Activated naive CD8-positive, alpha-beta T cell treated with anti-CD3 and anti-CD28 coated beads, Interleukin-2, amount 10 ng/mL, durations not matched to agents 7 days and 5 days (primary cell): ENCODE measurements around the gene LY86. TPM values are rescaled to one million over a fixed set of nuclear protein-coding genes. Genes with fewer than 3 reads are reported as not detected.

Experiments
- ATAC-seq: fragments of 150-1000 bp; cut with Tn5 transposase; one replicate; pipeline ENCODE4 v1.10.0; 2021; ENCODE audit warnings: low read depth, moderate library complexity
- POLR2A ChIA-PET: fragments of 350-600 bp; sonication (Branson Sonifier 250); formaldehyde crosslinking; loops from one replicate; lab custom pipeline; 2021; ENCODE audit warnings: antibody characterized with exemption; lab: Charles Lee
- DNase-seq: peaks from one replicate; pipeline ENCODE4 v3.0.0; 2021
- H3K27ac Mint-ChIP-seq: one replicate; pipeline ENCODE4 v1.8.0; 2022; ENCODE audit warnings: mild to moderate bottlenecking, mixed read lengths
- H3K27me3 Mint-ChIP-seq: one replicate; pipeline ENCODE4 v1.8.0; 2022; ENCODE audit warnings: mild to moderate bottlenecking, moderate library complexity, mixed read lengths
- H3K36me3 Mint-ChIP-seq: one replicate; pipeline ENCODE4 v1.8.0; 2021; ENCODE audit warnings: mild to moderate bottlenecking, mixed read lengths
- H3K4me1 Mint-ChIP-seq: one replicate; pipeline ENCODE4 v1.8.0; 2021; ENCODE audit warnings: mixed read lengths
- H3K4me3 Mint-ChIP-seq: one replicate; pipeline ENCODE4 v1.8.0; 2022; ENCODE audit warnings: mild to moderate bottlenecking, moderate library complexity, mixed read lengths
- H3K9me3 Mint-ChIP-seq: one replicate; pipeline ENCODE4 v1.8.0; 2021; ENCODE audit warnings: mixed read lengths
- total RNA-seq, 2 experiments: library from RNA; stranded (reverse); gene quantifications; one replicate each; pipeline ENCODE4 v1.2.3, GENCODE V29; 2021

LY86 gene
- total RNA-seq, 2 experiments from 2014 or later, result 5.5 to 5.7 TPM

GRCh38 chr6:6559994-6560570 lies 28.4 kb upstream of the LY86 start:
- ATAC-seq (no peak), DNase-seq (no peak)
- H3K27ac Mint-ChIP-seq, result no peak overlapping the region
- POLR2A ChIA-PET, result no interaction called here
- H3K4me1 Mint-ChIP-seq, result peaks cover 46% of the 10 kb centered on the region
- peaks cover 5% of the 10 kb centered on the region for H3K27me3 Mint-ChIP-seq
- peaks cover 21% of the 10 kb centered on the region for H3K36me3 Mint-ChIP-seq
- no peak overlapping the region for H3K4me3 Mint-ChIP-seq
- peaks cover 12% of the 10 kb centered on the region for H3K9me3 Mint-ChIP-seq

GRCh38 chr6:6560909-6561308 lies 27.6 kb upstream of the LY86 start:
- peaks cover 23% of the 10 kb centered on the region for H3K36me3 Mint-ChIP-seq
- peaks cover 12% of the 10 kb centered on the region for H3K9me3 Mint-ChIP-seq
- ATAC-seq (no peak), DNase-seq (no peak)
- peak overlapping the region; percentile 12 for H3K27ac Mint-ChIP-seq
- POLR2A ChIA-PET, result no interaction called here
- peaks cover 2% of the 10 kb centered on the region for H3K27me3 Mint-ChIP-seq
- no peak overlapping the region for H3K4me3 Mint-ChIP-seq
- H3K4me1 Mint-ChIP-seq, result peaks cover 42% of the 10 kb centered on the region

- ATAC-seq (no peak), DNase-seq (no peak)
- Mint-ChIP-seq H3K27me3 (no peaks in the 10 kb centered on the region), H3K27ac (peak overlapping the region; percentile 3), H3K36me3 (peaks cover 23% of the 10 kb centered on the region), H3K4me3 (no peak overlapping the region), H3K4me1 (peaks cover 21% of the 10 kb centered on the region), H3K9me3 (peaks cover 12% of the 10 kb centered on the region)
- POLR2A ChIA-PET, result interaction anchor here (0.8 kb wide), 1 partner anchor 95 kb away, joined by 3 read pairs; no protein-coding TSS in a partner anchor
Observed at GRCh38 chr6:6564154-6564553, 24.4 kb upstream of the LY86 start.

- Mint-ChIP-seq H3K36me3 (peaks cover 23% of the 10 kb centered on the region), H3K9me3 (peaks cover 12% of the 10 kb centered on the region), H3K4me3 (no peak overlapping the region), H3K4me1 (peaks cover 17% of the 10 kb centered on the region), H3K27me3 (peaks cover 3% of the 10 kb centered on the region), H3K27ac (no peak overlapping the region)
- no peak for ATAC-seq
- POLR2A ChIA-PET, result no interaction called here
- no peak for DNase-seq
Observed at GRCh38 chr6:6565069-6565468, 23.5 kb upstream of the LY86 start.

GRCh38 chr6:6565488-6565887 lies 23.0 kb upstream of the LY86 start:
- POLR2A ChIA-PET, result no interaction called here

GRCh38 chr6:6566766-6567165 lies 21.8 kb upstream of the LY86 start:
- Mint-ChIP-seq H3K27ac (no peak overlapping the region), H3K4me3 (no peak overlapping the region), H3K4me1 (peaks cover 8% of the 10 kb centered on the region), H3K36me3 (peaks cover 25% of the 10 kb centered on the region), H3K27me3 (peaks cover 3% of the 10 kb centered on the region), H3K9me3 (peaks cover 17% of the 10 kb centered on the region)
- ATAC-seq, result no peak
- POLR2A ChIA-PET, result no interaction called here
- DNase-seq, result no peak

More at GRCh38 chr6:6565488-6565887, 23.0 kb upstream of the LY86 start:
- ATAC-seq, result no peak
- DNase-seq, result no peak
- no peak overlapping the region for H3K27ac Mint-ChIP-seq
- H3K4me1 Mint-ChIP-seq, result peaks cover 14% of the 10 kb centered on the region
- H3K36me3 Mint-ChIP-seq, result peaks cover 24% of the 10 kb centered on the region
- H3K27me3 Mint-ChIP-seq, result peaks cover 3% of the 10 kb centered on the region
- no peak overlapping the region for H3K4me3 Mint-ChIP-seq
- peaks cover 12% of the 10 kb centered on the region for H3K9me3 Mint-ChIP-seq

- Mint-ChIP-seq H3K9me3 (peaks cover 20% of the 10 kb centered on the region), H3K36me3 (peaks cover 30% of the 10 kb centered on the region), H3K27me3 (peaks cover 3% of the 10 kb centered on the region), H3K4me1 (peaks cover 3% of the 10 kb centered on the region), H3K4me3 (no peak overlapping the region), H3K27ac (peak overlapping the region; percentile 37)
- no peak for ATAC-seq
- no peak for DNase-seq
- POLR2A ChIA-PET, result no interaction called here
Observed at GRCh38 chr6:6569096-6569810, 19.3 kb upstream of the LY86 start.

- no peak overlapping the region for H3K27ac Mint-ChIP-seq
- H3K27me3 Mint-ChIP-seq, result peaks cover 3% of the 10 kb centered on the region
- no peak for DNase-seq
- no peak overlapping the region for H3K4me3 Mint-ChIP-seq
- POLR2A ChIA-PET, result no interaction called here
- peaks cover 2% of the 10 kb centered on the region for H3K4me1 Mint-ChIP-seq
- peaks cover 29% of the 10 kb centered on the region for H3K36me3 Mint-ChIP-seq
- no peak for ATAC-seq
- H3K9me3 Mint-ChIP-seq, result peaks cover 18% of the 10 kb centered on the region
Observed at GRCh38 chr6:6569811-6570164, 18.7 kb upstream of the LY86 start.

- Mint-ChIP-seq H3K27ac (no peak overlapping the region), H3K36me3 (peaks cover 28% of the 10 kb centered on the region), H3K9me3 (peaks cover 23% of the 10 kb centered on the region), H3K4me1 (peaks cover 2% of the 10 kb centered on the region), H3K4me3 (no peak overlapping the region), H3K27me3 (peaks cover 3% of the 10 kb centered on the region)
- ATAC-seq, result no peak
- no peak for DNase-seq
- POLR2A ChIA-PET, result no interaction called here
Observed at GRCh38 chr6:6570929-6571671, 17.4 kb upstream of the LY86 start.

- POLR2A ChIA-PET, result interaction anchor here (1.1 kb wide), 1 partner anchor 9 kb away, joined by 3 read pairs; no protein-coding TSS in a partner anchor
- Mint-ChIP-seq H3K9me3 (peaks cover 27% of the 10 kb centered on the region), H3K36me3 (peaks cover 35% of the 10 kb centered on the region), H3K27ac (no peak overlapping the region), H3K27me3 (no peaks in the 10 kb centered on the region), H3K4me3 (no peak overlapping the region), H3K4me1 (peaks cover 2% of the 10 kb centered on the region)
- ATAC-seq (no peak), DNase-seq (no peak)
Observed at GRCh38 chr6:6575143-6575542, 13.4 kb upstream of the LY86 start.

- peaks cover 8% of the 10 kb centered on the region for H3K4me1 Mint-ChIP-seq
- H3K27ac Mint-ChIP-seq, result no peak overlapping the region
- no peak overlapping the region for H3K4me3 Mint-ChIP-seq
- POLR2A ChIA-PET, result no interaction called here
- DNase-seq (no peak), ATAC-seq (no peak)
- peaks cover 32% of the 10 kb centered on the region for H3K36me3 Mint-ChIP-seq
- peaks cover 33% of the 10 kb centered on the region for H3K9me3 Mint-ChIP-seq
- no peaks in the 10 kb centered on the region for H3K27me3 Mint-ChIP-seq
Observed at GRCh38 chr6:6577735-6578134, 10.8 kb upstream of the LY86 start.

GRCh38 chr6:6579281-6579680 lies 9.2 kb upstream of the LY86 start:
- DNase-seq (no peak), ATAC-seq (no peak)
- Mint-ChIP-seq H3K27ac (no peak overlapping the region), H3K9me3 (peaks cover 27% of the 10 kb centered on the region), H3K4me1 (peaks cover 14% of the 10 kb centered on the region), H3K27me3 (no peaks in the 10 kb centered on the region), H3K36me3 (peaks cover 25% of the 10 kb centered on the region), H3K4me3 (no peak overlapping the region)
- POLR2A ChIA-PET, result no interaction called here

- Mint-ChIP-seq H3K27ac (peak overlapping the region; percentile 28), H3K4me1 (peaks cover 22% of the 10 kb centered on the region)
Observed at GRCh38 chr6:6580225-6580856, 8.2 kb upstream of the LY86 start.

More at GRCh38 chr6:6580225-6580856, 8.2 kb upstream of the LY86 start:
- no peak for ATAC-seq
- peaks cover 25% of the 10 kb centered on the region for H3K9me3 Mint-ChIP-seq
- no peak for DNase-seq
- POLR2A ChIA-PET, result interaction anchor here (0.9 to 1.1 kb wide), 2 partner anchors 9 to 78 kb away, joined by 3 to 5 read pairs; partner anchors contain the start of gene LY86
- peaks cover 24% of the 10 kb centered on the region for H3K36me3 Mint-ChIP-seq
- no peaks in the 10 kb centered on the region for H3K27me3 Mint-ChIP-seq
- H3K4me3 Mint-ChIP-seq, result no peak overlapping the region
